Muscle layer of colon (tissue), 2 donors: ENCODE results near the gene PDGFD.
"Not testable (repeated sequence)": the region's sequence is repeated elsewhere in the genome, so short reads cannot be mapped to it uniquely, and the experiment has no call there.

Experiments
- H3K27ac ChIP-seq: one replicate; pipeline ENCODE4 v1.7.0; 2013; ENCODE audit warnings: low read depth, mild to moderate bottlenecking, low read length, moderate library complexity
- H3K27me3 ChIP-seq, 2 donors: one replicate each; pipeline ENCODE4 v1.7.0; 2013; ENCODE audit warnings: low read length in 2 of 2, mild to moderate bottlenecking in 2 of 2; ENCODE audit not compliant: insufficient read depth in 2 of 2, control insufficient read depth in 1 of 2
- H3K36me3 ChIP-seq: one replicate; pipeline ENCODE4 v1.7.0; 2013; ENCODE audit warnings: mild to moderate bottlenecking, low read length; ENCODE audit not compliant: insufficient read depth
- H3K4me1 ChIP-seq: one replicate; pipeline ENCODE4 v1.7.0; 2013; ENCODE audit warnings: mild to moderate bottlenecking, low read length; ENCODE audit not compliant: insufficient read depth
- H3K4me3 ChIP-seq, 2 donors: one replicate each; pipeline ENCODE4 v1.7.0; 2013; ENCODE audit warnings: low read length in 2 of 2, low read depth in 1 of 2, mild to moderate bottlenecking in 1 of 2, moderate library complexity in 1 of 2
- H3K9ac ChIP-seq: one replicate; pipeline ENCODE4 v1.7.0; 2013; ENCODE audit warnings: low read length
- H3K9me3 ChIP-seq: one replicate; pipeline ENCODE4 v1.7.0; 2013; ENCODE audit warnings: mild to moderate bottlenecking, low read length
- donor health status: abdominal sarcoma.
- donor health status: Adenocarcinoma of cecum.

Gene PDGFD

GRCh38 chr11:104046858-104047257 lies 117.1 kb downstream of the PDGFD start:
- not testable (repeated sequence) for H3K9me3 ChIP-seq, H3K4me1 ChIP-seq, H3K36me3 ChIP-seq, H3K27me3 ChIP-seq, H3K9ac ChIP-seq, H3K27ac ChIP-seq, H3K4me3 ChIP-seq

- Histone ChIP-seq H3K27me3 (no peaks in the 10 kb centered on the region), H3K4me3 (no peak overlapping the region), H3K9ac (no peak overlapping the region), H3K27ac (no peak overlapping the region), H3K4me1 (no peaks in the 10 kb centered on the region), H3K36me3 (no peaks in the 10 kb centered on the region), H3K9me3 (no peaks in the 10 kb centered on the region)
These were observed 117.6 kb downstream of the PDGFD start for GRCh38 chr11:104046331-104046730.

GRCh38 chr11:104043678-104044239 lies 120.2 kb downstream of the PDGFD start:
- Histone ChIP-seq H3K27ac (no peak overlapping the region), H3K36me3 (no peaks in the 10 kb centered on the region), H3K9me3 (no peaks in the 10 kb centered on the region), H3K4me3 (no peak overlapping the region), H3K27me3 (no peaks in the 10 kb centered on the region), H3K9ac (no peak overlapping the region), H3K4me1 (no peaks in the 10 kb centered on the region)

GRCh38 chr11:104043142-104043541 lies 120.8 kb downstream of the PDGFD start:
- Histone ChIP-seq H3K27me3 (no peaks in the 10 kb centered on the region), H3K4me3 (no peak overlapping the region), H3K27ac (no peak overlapping the region), H3K9me3 (no peaks in the 10 kb centered on the region), H3K9ac (no peak overlapping the region), H3K36me3 (no peaks in the 10 kb centered on the region), H3K4me1 (no peaks in the 10 kb centered on the region)

- Histone ChIP-seq H3K36me3 (no peaks in the 10 kb centered on the region), H3K27me3 (no peaks in the 10 kb centered on the region), H3K9me3 (no peaks in the 10 kb centered on the region), H3K4me1 (no peaks in the 10 kb centered on the region), H3K27ac (no peak overlapping the region), H3K4me3 (no peak overlapping the region), H3K9ac (no peak overlapping the region)
These were observed 122.2 kb downstream of the PDGFD start for GRCh38 chr11:104041792-104042191.

- no peak overlapping the region for H3K9ac ChIP-seq
- no peak overlapping the region for H3K27ac ChIP-seq
- H3K36me3 ChIP-seq, result no peaks in the 10 kb centered on the region
These were observed 127.0 kb downstream of the PDGFD start for GRCh38 chr11:104036995-104037394.

GRCh38 chr11:104036588-104036987 lies 127.4 kb downstream of the PDGFD start, which contains the start of gene DDI1:
Gene DDI1 (plus strand): TSS chr11:104036640. CDS start chr11:104036823, 183 bp downstream.
- Histone ChIP-seq H3K9ac (no peak within 1 kb of the TSS), H3K4me3 (no peak within 1 kb of the TSS), H3K9me3 (no peaks in the 10 kb centered on the region), H3K4me1 (no peaks in the 10 kb centered on the region), H3K27me3 (no peaks in the 10 kb centered on the region), H3K27ac (no peak within 1 kb of the TSS), H3K36me3 (no peaks in the 10 kb centered on the region)

More at GRCh38 chr11:104036995-104037394, 127.0 kb downstream of the PDGFD start:
- Histone ChIP-seq H3K4me1 (no peaks in the 10 kb centered on the region), H3K4me3 (no peak overlapping the region), H3K27me3 (no peaks in the 10 kb centered on the region), H3K9me3 (no peaks in the 10 kb centered on the region)

GRCh38 chr11:104033561-104033960 lies 130.4 kb downstream of the PDGFD start:
- Histone ChIP-seq H3K36me3 (no peaks in the 10 kb centered on the region), H3K9ac (no peak overlapping the region), H3K27me3 (no peaks in the 10 kb centered on the region), H3K9me3 (no peaks in the 10 kb centered on the region), H3K4me3 (no peak overlapping the region), H3K27ac (no peak overlapping the region), H3K4me1 (no peaks in the 10 kb centered on the region)

- no peak overlapping the region for H3K27ac ChIP-seq
- no peaks in the 10 kb centered on the region for H3K27me3 ChIP-seq
- H3K9me3 ChIP-seq, result no peaks in the 10 kb centered on the region
- no peak overlapping the region for H3K9ac ChIP-seq
- no peaks in the 10 kb centered on the region for H3K36me3 ChIP-seq
- no peak overlapping the region for H3K4me3 ChIP-seq
- no peaks in the 10 kb centered on the region for H3K4me1 ChIP-seq
These were observed 130.8 kb downstream of the PDGFD start for GRCh38 chr11:104033134-104033533.

GRCh38 chr11:104028476-104029263 lies 135.3 kb downstream of the PDGFD start:
- H3K9ac ChIP-seq, result no peak overlapping the region
- no peak overlapping the region for H3K27ac ChIP-seq
- no peak overlapping the region for H3K4me3 ChIP-seq
- H3K27me3 ChIP-seq, result no peaks in the 10 kb centered on the region
- H3K9me3 ChIP-seq, result no peaks in the 10 kb centered on the region
- H3K36me3 ChIP-seq, result no peaks in the 10 kb centered on the region
- no peaks in the 10 kb centered on the region for H3K4me1 ChIP-seq

GRCh38 chr11:104024572-104024971 lies 139.4 kb downstream of the PDGFD start:
- H3K27ac ChIP-seq, result no peak overlapping the region
- no peak overlapping the region for H3K9ac ChIP-seq
- no peaks in the 10 kb centered on the region for H3K36me3 ChIP-seq
- H3K27me3 ChIP-seq, result no peaks in the 10 kb centered on the region
- H3K4me3 ChIP-seq, result no peak overlapping the region
- H3K4me1 ChIP-seq, result no peaks in the 10 kb centered on the region
- H3K9me3 ChIP-seq, result no peaks in the 10 kb centered on the region
